ENCODE data around the gene TSGA10. TPM values are rescaled to one million over a fixed set of nuclear protein-coding genes. Genes with fewer than 3 reads are reported as not detected.

TSGA10 gene
- polyA plus RNA-seq, 1 donor from 2014 or later: 19.7 TPM

DNA sequence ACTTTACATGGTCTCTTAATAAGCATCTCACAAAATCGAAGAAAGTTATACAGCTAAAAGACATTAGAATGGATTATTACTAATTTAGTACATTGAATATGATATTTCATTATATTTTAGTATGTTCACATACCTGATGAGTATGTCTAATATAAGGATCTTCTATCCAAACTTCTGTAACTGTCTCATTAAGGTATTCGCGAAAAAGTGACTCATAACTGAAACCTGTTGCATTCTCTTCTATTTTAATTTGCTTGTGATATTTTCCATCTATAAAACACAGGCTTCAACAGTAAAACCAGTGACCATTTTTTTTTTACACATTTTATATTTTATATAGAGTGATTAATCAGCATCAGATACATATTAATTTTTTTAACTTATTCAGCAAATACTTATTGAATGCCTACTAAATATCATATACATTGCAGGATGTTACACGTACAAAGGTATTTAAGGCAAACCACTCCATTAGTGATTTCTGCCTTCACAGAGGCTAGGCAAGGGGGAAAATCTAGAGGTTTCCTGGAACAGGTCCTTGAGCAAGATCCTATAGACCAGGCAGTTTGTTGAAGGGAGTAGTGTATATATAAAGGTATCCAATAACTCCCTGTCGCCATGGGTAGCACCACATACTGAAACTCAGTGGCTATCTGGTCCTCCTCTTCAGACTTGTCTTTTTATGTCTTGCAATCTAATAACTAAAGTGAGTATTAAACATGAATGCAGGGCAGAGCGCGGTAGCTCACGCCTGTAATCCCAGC is 16.8 kb upstream of the TSGA10 start:
- Mint-ChIP-seq H3K36me3 (no peaks in the 10 kb centered on the region), H3K4me1 (peaks cover 0 to 3% (median 2%) of the 10 kb centered on the region in 3 donors), H3K27me3 (no peaks in the 10 kb centered on the region), H3K27ac (peak overlapping the region in 1 of 3 donors; percentile 16), H3K4me3 (no peak overlapping the region), H3K9me3 (no peaks in the 10 kb centered on the region)

DNA sequence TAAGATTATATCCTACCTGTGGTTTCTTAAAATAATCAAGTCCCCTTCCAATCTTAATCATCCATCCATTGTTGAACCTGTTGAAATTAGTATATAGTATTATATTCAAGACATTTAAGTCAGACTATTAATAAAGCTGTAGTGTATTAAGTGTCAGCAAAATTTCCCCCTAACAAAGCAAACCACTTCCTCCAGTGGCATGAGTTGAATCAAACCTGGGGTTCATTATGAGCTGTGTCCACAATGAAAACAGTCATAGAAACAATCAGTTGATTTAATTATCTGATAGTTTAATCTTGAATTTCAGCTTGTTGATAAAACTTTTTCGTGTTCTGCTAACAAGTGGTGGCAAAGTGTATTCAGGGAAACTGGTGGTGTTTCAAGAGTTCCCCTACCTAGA is 14.8 kb upstream of the TSGA10 start:
- Mint-ChIP-seq H3K36me3 (no peaks in the 10 kb centered on the region), H3K4me3 (no peak overlapping the region), H3K9me3 (no peaks in the 10 kb centered on the region), H3K27ac (no peak overlapping the region), H3K27me3 (no peaks in the 10 kb centered on the region), H3K4me1 (no peaks in the 10 kb centered on the region)

DNA sequence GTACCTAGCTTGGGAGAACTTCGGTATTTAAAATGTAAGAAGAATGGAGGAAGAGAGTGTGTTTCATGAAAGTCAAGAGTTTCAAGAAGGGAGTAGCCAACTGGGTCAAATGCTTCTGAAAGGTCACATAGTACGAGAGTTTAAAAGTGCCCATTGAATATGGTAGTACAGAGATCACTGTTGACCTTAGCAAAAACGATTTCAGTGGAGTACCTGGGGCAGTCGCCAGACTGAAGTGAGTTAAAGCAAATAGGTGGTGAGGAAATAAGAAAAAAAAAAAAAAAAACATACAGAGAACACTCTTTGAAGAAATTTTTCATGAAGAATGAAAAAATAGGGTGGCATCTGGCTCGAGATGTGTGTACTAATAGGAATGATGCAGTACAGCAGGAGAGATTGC is 11.5 kb upstream of the TSGA10 start:
- Mint-ChIP-seq H3K4me1 (peaks cover 0 to 4% (median 0%) of the 10 kb centered on the region in 3 donors), H3K9me3 (no peaks in the 10 kb centered on the region), H3K36me3 (peaks cover 5% of the 10 kb centered on the region), H3K4me3 (no peak overlapping the region), H3K27me3 (no peaks in the 10 kb centered on the region), H3K27ac (peak overlapping the region in 2 of 3 donors; percentile 47 to 73)

DNA sequence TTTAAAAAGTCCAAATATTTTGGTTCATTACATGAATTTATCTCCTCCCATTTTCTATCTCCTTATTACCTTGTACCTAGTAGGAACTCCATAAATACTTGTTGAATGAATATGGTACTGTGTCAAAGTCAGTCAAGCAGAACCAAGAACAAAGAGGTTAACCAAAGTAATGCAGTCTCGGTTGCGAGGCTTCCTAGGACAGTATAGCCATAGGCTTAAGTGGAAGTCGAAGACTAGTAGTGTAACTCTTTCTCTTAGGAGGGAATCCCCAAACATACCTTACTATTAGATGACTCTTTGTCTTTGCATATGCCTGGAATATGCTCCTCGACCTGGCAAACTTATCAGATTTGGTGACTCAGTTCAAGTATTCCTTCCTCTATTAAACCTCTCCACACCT is 4.9 kb upstream of the TSGA10 start:
- H3K9me3 Mint-ChIP-seq: no peaks in the 10 kb centered on the region
- peak overlapping the region in 2 of 3 donors; percentile 8 to 54 for H3K27ac Mint-ChIP-seq
- H3K36me3 Mint-ChIP-seq: peaks cover 10% of the 10 kb centered on the region
- H3K4me1 Mint-ChIP-seq: peaks cover 27 to 33% (median 29%) of the 10 kb centered on the region in 3 donors
- no peaks in the 10 kb centered on the region for H3K27me3 Mint-ChIP-seq
- peak overlapping the region in 1 of 4 donors; percentile 18 for H3K4me3 Mint-ChIP-seq

DNA sequence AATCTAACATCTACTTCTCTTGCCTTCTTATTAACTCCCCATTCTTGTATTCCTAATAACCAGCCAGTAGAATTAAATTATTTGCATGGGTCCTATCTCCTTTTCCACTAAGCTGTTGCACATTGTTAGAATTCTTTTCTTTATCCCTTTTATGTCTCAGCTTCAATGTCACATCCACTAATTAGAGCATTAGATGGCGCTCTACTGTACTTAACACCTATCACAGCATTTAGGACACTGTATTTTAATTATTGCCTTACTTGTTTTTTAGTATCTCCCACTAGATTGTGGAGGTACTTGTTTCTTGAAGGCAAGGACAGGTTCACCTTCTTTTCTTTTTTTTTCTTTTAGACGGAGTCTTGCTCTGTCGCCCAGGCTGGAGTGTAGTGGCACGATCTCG is 3.9 kb upstream of the TSGA10 start:
- Mint-ChIP-seq H3K36me3 (peaks cover 8% of the 10 kb centered on the region), H3K4me3 (peak overlapping the region in 1 of 4 donors; percentile 15), H3K27me3 (no peaks in the 10 kb centered on the region), H3K9me3 (no peaks in the 10 kb centered on the region), H3K27ac (peak overlapping the region in 2 of 3 donors; percentile 37 to 61), H3K4me1 (peaks cover 32 to 38% (median 36%) of the 10 kb centered on the region in 3 donors)

DNA sequence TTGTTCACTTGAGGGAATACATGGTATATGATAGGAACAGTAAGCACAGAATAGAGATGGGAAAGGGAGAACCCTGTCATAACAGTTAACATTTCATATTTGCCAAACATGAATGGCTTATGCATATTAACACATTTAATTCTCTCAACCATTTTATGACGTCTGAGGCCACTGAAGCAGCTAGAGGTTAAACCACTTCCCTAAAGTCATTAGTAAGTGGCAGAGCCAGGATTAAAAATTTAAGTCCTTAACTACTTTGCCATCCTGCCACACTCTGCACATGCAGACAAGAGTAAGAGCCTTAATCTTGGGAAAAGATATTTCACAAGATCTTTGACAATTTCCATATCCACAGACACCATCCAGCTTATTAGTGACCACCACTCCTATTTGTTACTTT is 2.1 kb upstream of the TSGA10 start:
- H3K27ac Mint-ChIP-seq: peak overlapping the region in 2 of 3 donors; percentile 97 to 99

DNA sequence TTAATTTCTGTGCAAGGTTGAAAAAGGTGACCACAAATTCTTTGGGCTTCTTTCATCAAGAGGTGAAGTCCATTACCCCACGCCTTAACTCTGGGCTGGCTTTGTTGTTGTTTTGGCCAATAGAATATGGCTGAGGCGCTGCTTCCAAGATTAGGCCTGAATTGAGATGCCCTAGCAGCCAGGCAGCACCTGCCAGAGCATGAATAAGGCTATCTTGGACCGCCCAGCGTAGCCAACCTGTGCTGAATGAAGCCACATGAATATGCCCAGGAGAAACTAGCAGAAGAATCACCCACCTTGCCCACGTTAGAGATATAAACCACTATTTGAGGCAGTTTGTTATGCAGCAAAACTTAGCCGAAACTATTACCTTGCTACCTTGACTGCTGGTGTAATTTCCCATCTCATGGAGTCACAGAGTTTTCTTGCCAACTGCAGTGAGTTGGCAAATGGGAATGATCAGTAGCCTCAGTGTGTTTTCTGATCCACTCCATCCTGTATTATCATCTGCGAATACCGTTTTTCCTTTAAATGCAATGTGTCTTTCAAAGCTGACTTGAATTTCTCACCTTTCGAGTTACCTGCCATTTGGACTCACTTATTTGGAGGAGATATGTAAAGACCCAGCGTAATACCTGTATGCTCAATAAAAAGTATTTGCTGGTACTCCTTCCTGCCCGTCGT is 679 bp downstream of the TSGA10 start:
- peaks cover 3% of the 10 kb centered on the region for H3K36me3 Mint-ChIP-seq
- peaks cover 27 to 34% (median 33%) of the 10 kb centered on the region in 3 donors for H3K4me1 Mint-ChIP-seq
- peak overlapping the region in 2 of 4 donors; percentile 91 to 100 for H3K4me3 Mint-ChIP-seq
- no peaks in the 10 kb centered on the region for H3K9me3 Mint-ChIP-seq
- peak overlapping the region in 2 of 3 donors; percentile 97 to 99 for H3K27ac Mint-ChIP-seq
- no peaks in the 10 kb centered on the region for H3K27me3 Mint-ChIP-seq

More for the DNA sequence above, 2.1 kb upstream of the TSGA10 start:
- Mint-ChIP-seq H3K27me3 (no peaks in the 10 kb centered on the region), H3K9me3 (no peaks in the 10 kb centered on the region), H3K4me3 (peak overlapping the region in 1 of 4 donors; percentile 82), H3K4me1 (peaks cover 32 to 38% (median 37%) of the 10 kb centered on the region in 3 donors), H3K36me3 (peaks cover 7% of the 10 kb centered on the region)

DNA sequence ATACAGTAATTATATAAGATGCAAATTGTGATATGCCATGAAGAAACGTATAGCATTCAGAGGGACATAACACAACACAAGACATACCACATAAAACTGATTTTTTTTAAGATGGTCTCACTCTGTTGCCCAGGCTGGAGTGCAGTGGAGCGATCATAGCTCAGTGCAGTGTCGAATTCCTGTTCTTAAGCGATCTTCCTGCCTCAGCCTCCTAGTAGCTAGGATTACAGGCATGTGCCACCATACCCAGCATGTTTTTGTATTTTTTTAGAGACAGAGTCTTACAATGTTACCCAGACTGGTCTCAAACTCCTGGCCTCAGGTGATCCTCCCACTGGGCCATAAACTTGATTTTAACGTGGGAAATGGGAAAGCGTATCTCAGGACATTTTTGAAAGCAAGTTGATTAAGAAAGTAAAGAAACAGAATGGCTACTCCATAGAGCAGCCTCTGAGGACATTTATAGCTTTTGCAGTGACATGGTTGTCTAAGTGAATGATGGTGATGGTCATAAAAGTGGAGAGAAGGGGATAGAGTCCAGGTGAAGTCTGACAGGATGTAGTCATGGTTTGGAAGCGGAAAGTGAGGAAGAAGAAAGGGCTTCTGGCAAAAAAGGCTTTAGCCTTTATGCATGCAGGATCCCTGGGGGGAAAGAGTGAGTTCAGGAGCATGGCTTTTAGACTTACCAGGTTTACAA is 2.4 kb downstream of the TSGA10 start:
- H3K4me1 Mint-ChIP-seq: peaks cover 22 to 30% (median 27%) of the 10 kb centered on the region in 3 donors
- no peak overlapping the region for H3K4me3 Mint-ChIP-seq
- H3K27me3 Mint-ChIP-seq: no peaks in the 10 kb centered on the region
- H3K9me3 Mint-ChIP-seq: no peaks in the 10 kb centered on the region
- H3K27ac Mint-ChIP-seq: no peak overlapping the region
- H3K36me3 Mint-ChIP-seq: peaks cover 4% of the 10 kb centered on the region

DNA sequence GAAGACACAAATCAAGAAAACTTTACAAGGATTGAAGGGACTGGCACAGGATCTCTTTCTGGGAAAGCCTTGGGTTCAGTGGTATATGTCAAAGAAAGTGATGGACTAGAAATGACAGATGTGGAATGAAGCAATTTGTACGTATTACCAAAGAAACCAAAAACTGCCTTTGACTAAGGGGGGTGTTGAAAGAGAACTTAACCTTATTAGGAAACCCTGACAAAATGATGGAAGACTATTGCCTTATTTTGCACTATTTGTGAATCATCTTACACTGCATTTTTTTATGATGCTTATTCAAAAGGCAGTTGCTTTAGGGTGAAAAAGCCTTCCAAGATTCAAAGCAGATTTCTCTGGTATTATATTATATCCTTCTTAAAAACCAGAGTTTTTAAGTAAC is 4.0 kb downstream of the TSGA10 start:
- H3K27me3 Mint-ChIP-seq: no peaks in the 10 kb centered on the region
- peak overlapping the region in 1 of 3 donors; percentile 63 for H3K27ac Mint-ChIP-seq
- no peaks in the 10 kb centered on the region for H3K9me3 Mint-ChIP-seq
- H3K36me3 Mint-ChIP-seq: peaks cover 2% of the 10 kb centered on the region
- H3K4me1 Mint-ChIP-seq: peaks cover 13 to 16% (median 13%) of the 10 kb centered on the region in 3 donors
- H3K4me3 Mint-ChIP-seq: peak overlapping the region in 1 of 4 donors; percentile 51

DNA sequence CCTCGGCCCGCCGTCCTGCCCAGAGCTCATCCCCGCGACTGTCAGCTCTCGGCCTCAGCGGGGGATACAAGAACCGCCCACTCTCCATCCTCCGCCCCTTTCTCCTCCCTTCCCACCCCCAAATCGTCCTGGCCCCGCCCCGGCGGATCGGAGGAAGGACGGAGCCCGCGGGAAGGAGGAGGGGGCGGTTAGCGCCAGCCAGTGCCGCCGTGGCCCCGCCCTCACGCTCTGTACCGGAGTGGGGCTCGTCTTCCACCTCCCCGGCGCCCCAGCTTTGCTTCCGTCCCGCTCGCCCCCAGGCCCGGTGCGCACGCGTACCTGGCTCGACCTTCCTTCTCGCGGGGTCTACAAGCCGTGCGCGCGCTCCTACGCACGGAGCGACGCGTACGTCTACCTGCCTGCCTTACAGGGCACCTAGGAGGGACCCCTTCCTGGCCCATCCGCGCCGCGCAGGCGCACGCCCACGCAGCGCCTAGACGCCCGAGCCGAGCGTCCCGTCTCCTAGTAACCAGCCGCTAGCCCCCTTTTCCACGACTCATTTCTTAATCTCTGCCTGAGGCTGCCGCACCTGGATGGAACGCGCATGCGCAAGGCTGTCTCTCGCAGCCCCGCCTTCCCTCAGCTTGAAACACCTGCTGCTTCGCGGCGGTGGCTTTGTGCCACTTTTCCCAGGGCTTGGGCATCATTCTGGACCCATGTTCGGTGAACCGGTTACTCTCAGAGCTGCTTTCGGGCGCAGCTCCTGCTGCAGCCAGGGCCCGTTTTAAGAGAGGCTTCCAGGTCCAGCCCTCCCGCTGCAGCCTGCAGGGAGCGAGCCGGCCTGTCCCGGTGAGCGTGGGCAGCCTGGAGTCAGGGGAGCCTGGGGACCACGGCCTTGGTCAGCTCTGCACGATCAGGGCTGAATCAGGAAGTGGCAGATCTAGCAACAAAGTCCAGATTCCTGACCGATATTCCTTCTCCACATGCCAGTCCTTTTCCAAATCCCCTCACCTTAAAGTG is 13.3 kb downstream of the TSGA10 start, which contains the start of gene C2orf15:
TSS of gene C2orf15 (plus strand) at position 598 of the 999 bp plus-strand sequence. CDS start 8,852 bp downstream, outside the sequence.
- Mint-ChIP-seq H3K36me3 (no peaks in the 10 kb centered on the region), H3K9me3 (peaks cover 0 to 2% (median 0%) of the 10 kb centered on the region in 3 donors), H3K4me1 (peaks cover 8 to 19% (median 11%) of the 10 kb centered on the region in 3 donors), H3K4me3 (peak within 1 kb of the TSS; percentile 91 to 100 (median 96)), H3K27me3 (peaks cover 1% of the 10 kb centered on the region), H3K27ac (peak within 1 kb of the TSS; percentile 72 to 100 (median 99))

DNA sequence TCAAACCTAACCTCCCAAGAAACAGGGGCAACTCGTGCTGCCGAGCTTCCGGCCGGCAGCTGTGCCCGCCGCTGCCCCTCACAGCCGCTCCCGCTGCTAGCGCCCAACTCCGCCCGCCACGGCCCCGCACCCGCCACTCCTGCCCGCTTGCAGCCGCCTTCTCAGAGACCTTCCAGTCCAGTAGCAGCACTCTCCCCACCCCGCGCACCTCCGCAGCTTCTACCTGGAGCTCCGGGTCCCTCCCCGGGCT is 14.0 kb downstream of the TSGA10 start:
- Mint-ChIP-seq H3K4me1 (peaks cover 8 to 19% (median 11%) of the 10 kb centered on the region in 3 donors), H3K27ac (peak overlapping the region; percentile 72 to 100 (median 99)), H3K4me3 (peak overlapping the region; percentile 91 to 100 (median 96)), H3K36me3 (no peaks in the 10 kb centered on the region), H3K9me3 (peaks cover 0 to 2% (median 0%) of the 10 kb centered on the region in 3 donors), H3K27me3 (peaks cover 1% of the 10 kb centered on the region)

DNA sequence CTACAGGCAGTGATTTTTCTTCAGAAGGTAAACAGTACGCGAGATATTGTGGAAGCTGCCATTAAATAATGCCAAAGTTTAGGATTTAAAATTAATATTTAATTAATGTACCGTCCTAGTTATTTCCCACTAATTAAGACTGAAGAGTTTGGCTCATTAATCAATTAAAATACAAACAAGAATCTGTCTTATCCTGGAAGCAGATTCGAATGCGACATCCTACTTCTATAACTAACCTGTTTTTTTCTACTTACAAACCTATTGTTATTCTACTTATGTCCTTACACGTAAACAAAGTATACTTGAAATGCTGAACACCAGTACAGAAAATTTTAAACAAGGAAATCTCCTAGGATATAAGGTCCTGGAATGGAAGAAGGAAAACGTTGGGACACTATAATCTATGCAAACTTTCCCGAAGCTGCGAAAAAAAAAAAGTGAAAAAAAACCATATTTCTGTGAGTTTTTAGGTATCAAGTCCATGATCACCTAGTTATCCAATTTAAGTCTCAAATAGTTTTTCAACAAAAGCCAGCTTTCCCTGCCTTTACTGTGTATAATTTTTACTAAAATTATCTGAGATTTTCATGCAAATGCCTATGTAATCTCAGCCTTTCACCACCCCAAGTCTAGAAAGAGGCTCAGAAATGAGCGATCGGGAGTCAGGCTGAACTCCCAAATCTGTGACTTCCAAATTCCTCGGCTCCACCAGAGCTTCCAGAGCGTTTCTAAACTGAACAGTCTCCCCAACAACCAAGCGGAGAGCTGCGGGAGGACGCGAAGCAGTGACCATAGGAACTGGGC is 14.5 kb downstream of the TSGA10 start:
- Mint-ChIP-seq H3K27ac (peak overlapping the region; percentile 72 to 100 (median 99)), H3K4me1 (peaks cover 8 to 19% (median 11%) of the 10 kb centered on the region in 3 donors), H3K9me3 (peaks cover 0 to 2% (median 0%) of the 10 kb centered on the region in 3 donors), H3K36me3 (no peaks in the 10 kb centered on the region), H3K4me3 (peak overlapping the region; percentile 91 to 100 (median 96)), H3K27me3 (peaks cover 1% of the 10 kb centered on the region)

DNA sequence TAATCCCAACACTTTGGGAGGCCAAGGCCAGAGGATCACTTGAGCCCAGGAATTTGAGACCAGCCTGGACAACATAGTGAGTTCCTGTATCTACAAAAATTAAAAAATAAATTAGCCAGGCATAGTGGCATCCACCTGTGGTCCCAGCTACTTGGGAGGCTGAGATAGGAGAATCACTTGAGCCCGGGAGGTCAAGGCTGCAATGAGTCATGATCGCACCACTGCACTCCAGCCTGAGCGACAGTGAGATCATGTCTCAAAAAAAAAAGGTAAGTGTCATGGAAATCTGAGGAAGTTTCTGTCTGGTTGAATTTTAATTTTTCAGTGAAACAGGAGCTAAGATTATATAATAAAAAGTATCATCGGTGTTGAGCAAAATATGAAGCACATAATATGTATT is 15.7 kb downstream of the TSGA10 start:
- peaks cover 8 to 17% (median 11%) of the 10 kb centered on the region in 3 donors for H3K4me1 Mint-ChIP-seq
- H3K9me3 Mint-ChIP-seq: peaks cover 1 to 3% (median 2%) of the 10 kb centered on the region in 3 donors
- no peak overlapping the region for H3K27ac Mint-ChIP-seq
- H3K27me3 Mint-ChIP-seq: peaks cover 1% of the 10 kb centered on the region
- no peaks in the 10 kb centered on the region for H3K36me3 Mint-ChIP-seq
- peak overlapping the region in 2 of 4 donors; percentile 32 to 53 for H3K4me3 Mint-ChIP-seq
